ENCODE data around the gene ISLR. TPM values are rescaled to one million over a fixed set of nuclear protein-coding genes. Genes with fewer than 3 reads are reported as not detected.

The ISLR gene
- total RNA-seq, 2 donors from 2014 or later: 10.5 to 15.8 TPM

GRCh38 chr15:74168711-74169126, 4.8 kb upstream of the ISLR start:
- no peak overlapping the region for H3K27ac ChIP-seq
- no peak for TF ChIP-seq CTCF (IDR thresholded peaks at IDR 0.05)
- TF ChIP-seq POLR2A (IDR thresholded peaks at IDR 0.05): no peak
- H3K4me3 ChIP-seq: no peak overlapping the region
- no peaks in the 10 kb centered on the region for H3K27me3 ChIP-seq
- H3K36me3 ChIP-seq (replicated peaks in 1 of 2; ENCODE audit: insufficient read depth in 1 of 2, low read depth in 2 of 2): no peaks in the 10 kb centered on the region
- ATAC-seq (no peak), DNase-seq (no peak)
- H3K9me3 ChIP-seq: no peaks in the 10 kb centered on the region
- H3K4me1 ChIP-seq: no peaks in the 10 kb centered on the region
- 24 to 51% methylated on average over 3 of the region's 3 CpGs for WGBS, 2 donors
- intact Hi-C loops (cut with DNase I): no loop called here

DNA sequence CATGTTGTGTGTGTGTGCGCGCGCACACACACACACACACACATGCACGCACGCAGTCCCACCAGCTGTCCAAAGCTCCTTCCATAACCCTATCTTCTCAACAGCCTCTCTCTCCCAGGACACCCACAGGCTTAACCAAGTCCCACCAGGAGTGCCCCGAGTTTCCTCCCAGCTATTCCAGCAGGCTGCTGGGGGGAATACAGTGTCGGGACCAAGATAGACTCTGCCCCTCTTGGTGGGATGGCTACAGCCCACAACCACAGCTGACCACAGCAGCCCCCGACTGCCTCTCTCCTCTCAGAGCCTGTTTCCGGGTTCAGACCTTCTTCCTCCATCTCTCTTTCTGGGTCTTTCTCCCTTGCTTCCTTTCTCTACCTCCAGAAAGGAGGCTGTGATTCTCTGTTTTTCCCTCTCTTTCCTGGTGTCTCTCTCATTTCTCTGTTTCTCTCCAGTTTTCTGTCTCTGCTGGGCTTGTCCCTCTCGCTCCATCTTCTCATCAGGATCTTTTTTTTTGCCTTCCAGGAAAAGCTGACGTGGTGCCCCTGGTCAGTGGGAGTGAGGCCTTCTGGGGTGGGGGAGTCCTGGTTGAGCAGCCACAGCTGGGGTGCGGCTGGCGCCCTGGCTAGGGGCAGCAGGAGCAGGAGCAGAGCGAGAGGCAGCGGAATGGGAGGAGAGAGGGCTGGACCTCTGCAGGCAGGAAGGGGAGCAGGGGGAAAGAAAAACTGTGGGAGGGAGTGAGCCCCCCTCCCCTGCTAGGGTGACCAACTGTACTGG, 3.3 kb upstream of the ISLR start:
- no peaks in the 10 kb centered on the region for H3K36me3 ChIP-seq (replicated peaks in 1 of 2; ENCODE audit: insufficient read depth in 1 of 2, low read depth in 2 of 2)
- no peaks in the 10 kb centered on the region for H3K4me1 ChIP-seq
- no peak for TF ChIP-seq POLR2A (IDR thresholded peaks at IDR 0.05)
- TF ChIP-seq CTCF (IDR thresholded peaks at IDR 0.05): no peak
- H3K27ac ChIP-seq: no peak overlapping the region
- no peaks in the 10 kb centered on the region for H3K9me3 ChIP-seq
- no peak for ATAC-seq
- H3K4me3 ChIP-seq: no peak overlapping the region
- intact Hi-C loops (cut with DNase I): no loop called here
- WGBS, 2 donors: 75 to 79% methylated on average over 15 of the region's 15 CpGs
- DNase-seq: no peak
- no peaks in the 10 kb centered on the region for H3K27me3 ChIP-seq

DNA sequence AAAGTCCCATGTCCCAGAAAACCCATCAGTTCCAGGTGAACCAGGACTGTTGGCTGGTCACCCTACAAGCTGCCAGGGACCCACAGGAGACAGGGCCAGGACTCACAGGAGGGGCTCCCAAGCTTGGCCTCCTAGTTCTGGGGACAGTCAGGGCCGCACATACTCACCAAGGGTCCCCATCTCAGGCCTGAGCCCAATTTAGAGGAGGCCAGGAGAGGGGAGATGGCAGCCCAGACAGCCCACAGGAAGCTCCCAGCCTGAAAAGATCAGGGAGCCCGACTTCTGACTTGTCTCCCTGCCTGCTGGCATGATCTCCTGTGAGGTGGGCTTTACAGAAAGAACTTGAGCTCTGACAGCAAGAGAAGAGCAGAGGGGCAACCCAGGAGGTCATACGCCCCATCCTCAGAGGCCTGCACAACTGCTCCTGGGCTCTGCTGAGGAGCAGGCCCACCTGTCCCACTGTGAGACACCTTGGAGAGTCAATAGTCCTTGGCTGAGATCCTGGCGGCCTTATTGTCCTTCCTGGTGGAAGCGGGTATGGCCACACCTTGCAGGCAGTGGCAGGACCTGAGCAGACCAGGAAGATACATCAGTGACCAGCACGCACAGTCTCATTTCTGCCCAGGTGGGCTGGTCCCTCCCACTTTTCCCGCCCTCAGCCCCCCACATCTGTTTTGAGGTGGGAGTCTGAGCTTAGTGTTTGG, 2.5 kb upstream of the ISLR start:
- Histone ChIP-seq H3K4me3 (no peak overlapping the region), H3K9me3 (no peaks in the 10 kb centered on the region), H3K27me3 (no peaks in the 10 kb centered on the region), H3K36me3 (replicated peaks in 1 of 2; ENCODE audit: insufficient read depth in 1 of 2, low read depth in 2 of 2) (no peaks in the 10 kb centered on the region), H3K4me1 (no peaks in the 10 kb centered on the region), H3K27ac (no peak overlapping the region)
- TF ChIP-seq CTCF (IDR thresholded peaks at IDR 0.05): no peak
- TF ChIP-seq POLR2A (IDR thresholded peaks at IDR 0.05): no peak
- ATAC-seq (no peak), DNase-seq (no peak)
- 78 to 84% methylated on average over 6 to 7 of the region's 7 CpGs for WGBS, 2 donors
- intact Hi-C loops (cut with DNase I): no loop called here

GRCh38 chr15:74171965-74172541, 1.5 kb upstream of the ISLR start:
- peak overlapping the region in 1 of 4 donors; percentile 5 for H3K27ac ChIP-seq
- TF ChIP-seq CTCF (IDR thresholded peaks at IDR 0.05): no peak
- no peak for TF ChIP-seq POLR2A (IDR thresholded peaks at IDR 0.05)
- no peak overlapping the region for H3K4me3 ChIP-seq
- H3K36me3 ChIP-seq (replicated peaks in 1 of 2; ENCODE audit: insufficient read depth in 1 of 2, low read depth in 2 of 2): no peaks in the 10 kb centered on the region
- intact Hi-C loops (cut with DNase I): no loop called here
- 77 to 90% methylated on average over 1 of the region's 1 CpG for WGBS, 2 donors
- H3K27me3 ChIP-seq: no peaks in the 10 kb centered on the region
- no peaks in the 10 kb centered on the region for H3K9me3 ChIP-seq
- no peak for DNase-seq
- H3K4me1 ChIP-seq: no peaks in the 10 kb centered on the region
- ATAC-seq: no peak

All from body of pancreas (tissue), 4 donors.